GM21723 (cell line): Measurements from ENCODE around the gene SHISAL2A.
"Not testable (repeated sequence)": the region's sequence is repeated elsewhere in the genome, so short reads cannot be mapped to it uniquely, and the experiment has no call there.

Experiments used
- ATAC-seq: cut with Tn5 transposase; IDR thresholded peaks from one replicate; pipeline ENCODE4 v1.9.1; 2021; ENCODE audit warnings: mild to moderate bottlenecking, moderate library complexity; ENCODE audit not compliant: unreplicated experiment

Gene SHISAL2A

GRCh38 chr1:52680353-52680752 is 47.4 kb downstream of the SHISAL2A start:
- ATAC-seq: no peak

GRCh38 chr1:52681136-52681535 is 48.2 kb downstream of the SHISAL2A start:
- ATAC-seq: no peak

DNA sequence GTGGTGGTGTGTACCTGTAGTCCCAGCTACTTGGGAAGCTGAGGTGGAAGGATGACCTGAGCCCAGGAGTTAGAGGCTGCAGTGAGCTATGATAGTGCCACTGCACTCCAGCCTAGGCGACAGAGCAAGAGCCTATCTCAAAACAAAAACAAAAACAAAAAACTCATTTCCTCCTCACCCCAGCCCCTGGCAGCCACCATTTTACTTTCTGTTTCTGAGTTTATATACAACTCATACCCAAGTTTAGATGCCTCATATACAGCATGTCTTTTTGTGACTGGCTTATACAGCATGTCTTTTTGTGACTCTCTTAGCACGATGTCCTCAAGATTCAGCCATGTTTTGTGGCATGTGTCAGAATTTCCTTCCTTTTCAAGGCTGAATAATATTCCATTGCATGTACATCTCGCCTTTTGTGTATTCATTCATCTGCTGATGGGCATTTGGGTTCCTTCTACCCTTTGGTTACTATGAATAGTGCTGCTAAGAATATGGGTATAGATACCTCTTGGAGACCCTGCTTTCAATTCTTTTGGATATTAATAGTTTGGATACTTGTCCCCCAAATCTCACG is 50.5 kb downstream of the SHISAL2A start:
- ATAC-seq: no peak

DNA sequence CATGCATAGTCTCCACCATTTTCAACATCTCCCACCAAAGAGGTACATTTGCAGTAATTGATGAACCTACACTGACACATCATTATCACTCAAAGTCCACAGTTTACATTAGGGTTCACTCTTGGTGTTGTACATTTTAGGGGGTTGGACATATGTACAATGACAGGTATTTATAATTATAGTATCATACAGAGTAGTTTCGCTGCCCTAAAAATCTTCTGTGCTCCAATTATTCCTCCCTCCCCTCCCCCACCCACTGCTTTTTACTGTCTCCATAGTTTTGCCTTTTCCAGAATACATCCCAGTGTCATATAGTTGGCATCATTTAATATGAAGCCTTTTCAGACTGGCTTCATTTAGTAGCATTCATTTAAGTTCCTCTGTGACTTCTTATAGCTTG is 51.6 kb downstream of the SHISAL2A start:
- no peak for ATAC-seq

DNA sequence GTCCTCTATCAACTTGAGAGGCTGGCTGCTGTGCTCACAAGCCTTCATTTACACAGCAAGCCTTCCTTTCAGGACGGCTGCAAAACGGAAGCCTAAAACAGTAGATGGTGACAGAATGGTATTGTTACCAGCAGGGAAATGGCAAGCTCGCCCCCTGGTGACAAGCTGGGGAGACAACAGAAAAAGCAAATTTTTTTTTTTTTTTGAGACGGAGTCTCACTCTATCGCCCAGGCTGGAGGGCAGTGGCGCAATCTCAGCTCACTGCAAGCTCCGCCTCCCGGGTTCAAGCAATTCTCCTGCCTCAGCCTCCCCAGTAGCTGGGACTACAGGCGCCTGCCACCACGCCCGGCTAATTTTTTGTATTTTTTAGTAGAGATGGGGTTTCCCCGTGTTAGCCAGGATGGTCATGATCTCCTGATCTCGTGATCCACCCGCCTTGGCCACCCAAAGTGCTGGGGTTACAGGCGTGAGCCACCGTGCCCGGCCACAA is 53.3 kb downstream of the SHISAL2A start:
- peak; percentile 79 for ATAC-seq

- no peak for ATAC-seq
These were observed 53.9 kb downstream of the SHISAL2A start for GRCh38 chr1:52686830-52687229.

GRCh38 chr1:52691821-52692220 is 58.9 kb downstream of the SHISAL2A start:
- no peak for ATAC-seq

DNA sequence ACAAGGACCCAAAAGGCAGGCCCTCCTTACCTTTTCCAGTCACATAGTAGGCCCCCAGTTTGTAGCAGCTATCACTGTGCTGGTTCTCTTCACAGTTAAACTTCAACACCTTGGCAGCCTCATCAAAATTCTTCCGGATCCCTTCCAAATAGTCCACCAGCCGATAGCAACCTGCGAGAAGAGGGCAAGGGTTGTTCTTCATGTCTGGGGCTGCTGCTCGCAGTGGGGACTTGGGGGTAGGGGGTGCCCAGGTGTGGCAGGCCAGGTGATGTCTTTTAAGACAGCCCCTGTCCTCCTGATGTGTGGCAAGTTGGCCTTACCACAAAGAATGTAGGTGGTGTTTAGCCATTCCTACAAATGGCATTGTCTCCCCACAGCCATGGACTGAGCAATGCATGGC is 59.7 kb downstream of the SHISAL2A start:
- no peak for ATAC-seq

DNA sequence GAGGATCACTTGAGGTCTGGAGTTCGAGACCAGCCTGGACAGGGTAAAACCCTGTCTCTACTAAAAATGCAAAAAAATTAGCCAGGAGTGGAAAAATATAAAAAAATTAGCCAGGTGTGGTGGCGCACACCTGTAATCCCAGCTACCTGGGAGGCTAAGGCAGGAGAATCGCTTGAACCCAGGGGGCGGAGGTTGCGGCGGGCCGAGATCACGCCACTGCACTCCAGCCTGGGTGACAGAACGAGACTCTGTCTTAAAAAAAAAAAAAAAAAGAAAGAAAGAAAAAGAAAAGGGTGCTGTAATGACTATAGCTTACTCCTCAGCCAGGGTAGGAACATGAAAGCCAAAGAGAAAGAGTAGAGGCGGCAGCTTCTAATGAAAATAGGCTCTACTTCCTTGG is 60.4 kb downstream of the SHISAL2A start:
- not testable (repeated sequence) for ATAC-seq

DNA sequence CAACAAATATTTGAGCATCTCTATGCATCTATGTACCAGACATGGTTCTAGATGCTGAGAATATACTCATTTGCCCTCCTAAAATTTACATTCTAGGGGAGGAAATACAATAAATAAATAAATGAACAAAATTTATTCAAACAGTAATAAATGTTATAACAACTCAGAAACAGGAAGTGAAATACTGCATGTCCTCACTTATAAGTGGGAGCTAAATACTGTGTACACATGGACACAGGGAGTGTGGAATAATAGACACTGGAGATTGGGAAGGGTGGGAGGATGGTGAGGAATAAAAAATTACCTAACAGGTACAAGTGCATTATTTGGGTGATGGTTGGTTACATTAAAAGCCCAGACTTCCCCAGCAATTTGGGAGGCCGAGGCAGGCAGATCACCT is 60.9 kb downstream of the SHISAL2A start:
- ATAC-seq: no peak

DNA sequence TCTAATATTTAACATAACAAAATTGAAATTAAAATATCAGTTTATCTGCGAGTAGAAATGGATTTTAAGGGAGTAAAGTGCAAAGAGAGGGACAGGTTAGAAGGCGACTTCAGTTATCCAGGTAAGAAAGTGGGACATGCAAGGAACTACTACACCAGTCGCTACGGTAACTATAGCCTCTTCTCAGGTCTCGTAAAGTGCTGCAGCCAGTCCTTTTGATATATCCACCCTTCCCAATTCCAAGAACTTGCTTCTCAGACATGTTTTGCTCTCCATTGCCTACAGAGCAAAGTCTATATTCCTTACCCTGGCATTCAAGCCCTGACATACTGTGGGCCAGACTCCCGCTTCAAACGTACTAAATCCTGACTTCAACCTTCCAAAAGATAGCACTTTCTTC is 62.7 kb downstream of the SHISAL2A start:
- ATAC-seq: no peak

- ATAC-seq: peak; percentile 45
These were observed 65.1 kb downstream of the SHISAL2A start, which contains the start of gene COA7 for GRCh38 chr1:52697795-52698674. Gene COA7, minus strand, starts transcription at chr1:52698347. Its CDS starts 21 bp downstream, at chr1:52698326.

DNA sequence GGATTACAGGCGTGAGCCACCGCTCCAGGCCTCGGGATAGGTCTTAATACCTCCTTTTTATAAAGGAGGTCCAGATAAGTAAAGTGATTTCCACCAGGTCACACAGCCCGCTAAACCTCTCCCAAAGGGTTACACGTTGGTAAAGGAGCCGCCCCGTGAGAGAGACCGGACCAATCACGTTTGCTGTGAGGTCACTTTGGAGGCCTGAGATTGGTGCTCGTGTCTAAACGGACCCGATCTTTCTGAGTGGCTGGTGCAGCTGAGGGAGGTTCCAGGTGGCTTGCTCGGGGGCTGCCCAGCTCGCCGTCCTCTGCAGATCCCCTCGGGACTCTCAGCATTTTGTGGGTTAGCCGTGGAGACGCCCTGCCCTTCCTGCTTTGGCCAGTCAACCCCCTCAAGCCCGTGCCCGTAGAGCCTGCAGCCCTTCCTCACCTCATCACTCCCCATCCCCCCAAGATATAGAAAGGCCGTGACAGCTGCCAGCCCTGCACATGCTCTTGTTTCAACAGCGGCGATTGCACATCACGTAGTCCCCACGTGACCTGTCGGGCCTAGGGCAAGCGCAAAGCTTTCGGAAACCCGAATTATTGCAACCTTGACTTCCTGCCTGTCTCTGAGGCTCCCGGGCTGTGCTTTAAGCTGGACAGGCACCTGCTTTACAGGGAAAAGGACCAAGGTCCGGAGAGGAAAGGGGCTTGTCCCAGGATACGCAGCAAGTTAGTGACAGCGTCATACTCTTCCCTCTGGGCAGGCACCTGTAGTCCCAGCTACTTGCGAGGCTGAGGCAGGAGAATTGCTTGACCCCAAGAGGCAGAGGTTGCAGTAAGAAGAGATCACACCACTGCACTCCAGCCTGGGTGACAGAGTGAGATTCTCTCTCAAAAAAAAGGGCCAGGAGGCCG is 70.2 kb downstream of the SHISAL2A start:
- ATAC-seq: peak; percentile 88

- ATAC-seq: no peak
These were observed 73.2 kb downstream of the SHISAL2A start for GRCh38 chr1:52706136-52706670.
